ENCODE results near the gene CHST8.
"Not testable (repeated sequence)": the region's sequence is repeated elsewhere in the genome, so short reads cannot be mapped to it uniquely, and the experiment has no call there.

The CHST8 gene

DNA sequence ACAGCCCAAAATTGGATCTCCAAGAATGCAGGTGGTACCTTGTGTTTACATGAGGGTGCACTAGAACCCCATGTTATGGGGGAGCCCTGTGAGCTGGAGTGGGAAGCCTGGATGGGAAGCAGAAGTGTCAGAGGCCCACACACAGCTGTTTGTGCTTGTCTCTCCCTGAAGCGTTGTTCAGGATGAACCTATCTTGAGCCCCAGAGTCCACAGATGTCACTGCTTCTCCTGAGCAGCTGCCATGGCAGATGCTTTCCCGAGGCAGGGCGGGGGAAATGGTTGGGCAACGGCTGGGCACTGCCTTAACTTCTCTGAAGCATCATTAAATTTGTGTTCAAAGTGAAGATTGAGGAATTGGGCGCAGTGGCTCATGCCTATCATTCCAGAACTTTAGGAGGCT is 17.1 kb upstream of the CHST8 start:
- POLR2A ChIA-PET, result no interaction called here

DNA sequence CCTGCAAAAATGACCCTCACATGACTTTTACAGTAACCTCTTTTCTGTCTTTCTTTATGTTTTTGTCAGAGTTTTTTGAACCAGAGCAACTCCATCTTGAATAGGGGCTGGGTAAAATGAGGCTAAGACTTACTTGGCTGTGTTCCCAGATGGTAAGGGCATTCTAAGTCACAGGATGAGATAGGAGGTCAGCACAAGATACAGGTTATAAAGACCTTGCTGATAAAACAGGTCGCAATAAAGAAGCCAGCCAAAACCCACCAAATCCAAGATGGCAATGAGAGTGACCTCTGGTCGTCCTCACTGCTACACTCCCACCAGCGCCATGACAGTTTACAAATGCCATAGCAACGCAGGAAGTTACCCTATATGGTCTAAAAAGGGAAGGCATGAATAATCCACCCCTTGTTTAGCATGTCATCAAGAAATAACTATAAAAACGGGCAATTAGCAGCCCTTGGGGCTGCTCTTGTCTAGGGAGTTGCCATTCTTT is 15.9 kb upstream of the CHST8 start:
- DNase-seq (ENCODE audit: extremely low spot score); POLR2A ChIA-PET; CTCF ChIA-PET: not testable (repeated sequence)

More for the DNA sequence above, 17.1 kb upstream of the CHST8 start:
- no peak for TF ChIP-seq LEF1 (IDR thresholded peaks at IDR 0.05; ENCODE audit: borderline replicate concordance)
- TF ChIP-seq L3MBTL2 (conservative IDR thresholded peaks at IDR 0.05), result no peak
- TF ChIP-seq HDGF (IDR thresholded peaks at IDR 0.05; ENCODE audit: borderline replicate concordance), result no peak
- no peak for TF ChIP-seq ARNT (IDR thresholded peaks at IDR 0.05)
- TF ChIP-seq ZNF384 (IDR thresholded peaks at IDR 0.05), result no peak
- TF ChIP-seq SP1 (IDR thresholded peaks at IDR 0.05), result no peak
- no peak for TF ChIP-seq SUZ12 (IDR thresholded peaks at IDR 0.05)
- TF ChIP-seq BHLHE40 (IDR thresholded peaks at IDR 0.05; ENCODE audit: borderline replicate concordance), result no peak
- no peak for TF ChIP-seq CTBP1 (IDR thresholded peaks at IDR 0.05; ENCODE audit: borderline replicate concordance)
- TF ChIP-seq TARDBP (IDR thresholded peaks at IDR 0.05), result no peak
- TF ChIP-seq FOXA1 (IDR thresholded peaks at IDR 0.05), result no peak
- TF ChIP-seq, protein P1, sequence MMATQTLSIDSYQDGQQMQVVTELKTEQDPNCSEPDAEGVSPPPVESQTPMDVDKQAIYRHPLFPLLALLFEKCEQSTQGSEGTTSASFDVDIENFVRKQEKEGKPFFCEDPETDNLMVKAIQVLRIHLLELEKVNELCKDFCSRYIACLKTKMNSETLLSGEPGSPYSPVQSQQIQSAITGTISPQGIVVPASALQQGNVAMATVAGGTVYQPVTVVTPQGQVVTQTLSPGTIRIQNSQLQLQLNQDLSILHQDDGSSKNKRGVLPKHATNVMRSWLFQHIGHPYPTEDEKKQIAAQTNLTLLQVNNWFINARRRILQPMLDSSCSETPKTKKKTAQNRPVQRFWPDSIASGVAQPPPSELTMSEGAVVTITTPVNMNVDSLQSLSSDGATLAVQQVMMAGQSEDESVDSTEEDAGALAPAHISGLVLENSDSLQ (IDR thresholded peaks at IDR 0.05), result no peak
- CTCF ChIA-PET, result no interaction called here
- no peak for DNase-seq (ENCODE audit: extremely low spot score)

DNA sequence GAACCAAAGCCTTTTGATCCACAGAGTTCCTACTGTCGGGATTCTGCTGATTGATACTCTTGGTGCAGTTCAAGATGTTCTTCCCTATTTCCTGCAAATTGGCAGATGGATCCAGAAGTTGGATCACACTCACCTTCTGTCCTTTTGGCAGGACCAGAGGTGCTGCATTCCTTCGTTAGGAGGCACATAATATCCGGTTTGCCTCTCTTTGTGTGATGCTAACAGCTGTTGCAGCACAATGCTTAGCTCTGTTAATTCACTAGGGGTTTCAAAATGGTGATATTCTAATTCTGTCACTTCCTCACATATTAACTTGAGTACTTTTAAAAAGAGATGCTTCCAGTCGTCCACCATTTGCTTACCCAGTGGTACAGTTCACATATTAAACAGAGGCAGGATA is 15.2 kb upstream of the CHST8 start:
- DNase-seq (ENCODE audit: extremely low spot score), result no peak
- TF ChIP-seq ELF4 (IDR thresholded peaks at IDR 0.05), result no peak
- TF ChIP-seq, protein P1 (IDR thresholded peaks at IDR 0.05), result no peak
- TF ChIP-seq ARNT (IDR thresholded peaks at IDR 0.05), result no peak
- no peak for TF ChIP-seq ZNF384 (IDR thresholded peaks at IDR 0.05)
- no peak for TF ChIP-seq FOXM1 (IDR thresholded peaks at IDR 0.05; ENCODE audit: borderline replicate concordance)
- no peak for TF ChIP-seq LEF1 (IDR thresholded peaks at IDR 0.05; ENCODE audit: borderline replicate concordance)
- TF ChIP-seq HDGF (IDR thresholded peaks at IDR 0.05; ENCODE audit: borderline replicate concordance), result no peak
- TF ChIP-seq TARDBP (IDR thresholded peaks at IDR 0.05), result no peak
- no peak for TF ChIP-seq BHLHE40 (IDR thresholded peaks at IDR 0.05; ENCODE audit: borderline replicate concordance)
- no peak for TF ChIP-seq CTBP1 (IDR thresholded peaks at IDR 0.05; ENCODE audit: borderline replicate concordance)
- no peak for TF ChIP-seq NFRKB (IDR thresholded peaks at IDR 0.05)
- no peak for TF ChIP-seq L3MBTL2 (conservative IDR thresholded peaks at IDR 0.05)
- no peak for TF ChIP-seq FOXK2 (IDR thresholded peaks at IDR 0.05)
- no peak for TF ChIP-seq FOXA1 (IDR thresholded peaks at IDR 0.05)
- TF ChIP-seq SUZ12 (IDR thresholded peaks at IDR 0.05), result no peak
- no peak for TF ChIP-seq SP1 (IDR thresholded peaks at IDR 0.05)
- POLR2A ChIA-PET, result no interaction called here
- CTCF ChIA-PET, result no interaction called here

DNA sequence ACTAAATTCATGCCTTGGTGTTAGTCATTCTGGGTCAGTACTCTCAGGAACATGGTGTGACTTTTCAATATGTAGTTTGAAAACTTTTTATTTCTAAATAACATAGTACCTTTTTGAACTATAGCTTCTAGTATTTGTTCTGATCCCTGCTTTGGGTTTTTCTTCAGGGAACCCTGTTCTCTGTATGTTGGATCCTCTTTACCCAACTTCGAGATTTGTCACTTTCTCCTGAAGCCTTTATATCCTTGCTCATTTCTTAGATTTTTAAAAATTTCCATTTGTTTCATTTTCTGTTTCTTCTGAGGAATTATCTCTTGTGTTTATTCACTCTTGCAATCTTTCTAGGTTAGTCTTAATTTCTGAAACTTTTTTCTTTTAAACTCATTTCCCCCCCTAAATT is 12.4 kb upstream of the CHST8 start:
- CTCF ChIA-PET, result no interaction called here
- no peak for DNase-seq (ENCODE audit: extremely low spot score)
- POLR2A ChIA-PET, result no interaction called here
- no peak for TF ChIP-seq FOXK2 (IDR thresholded peaks at IDR 0.05)
- no peak for TF ChIP-seq HDGF (IDR thresholded peaks at IDR 0.05; ENCODE audit: borderline replicate concordance)
- TF ChIP-seq SP1 (IDR thresholded peaks at IDR 0.05), result no peak
- TF ChIP-seq ARNT (IDR thresholded peaks at IDR 0.05), result no peak
- no peak for TF ChIP-seq FOXA1 (IDR thresholded peaks at IDR 0.05)
- no peak for TF ChIP-seq NFRKB (IDR thresholded peaks at IDR 0.05)
- no peak for TF ChIP-seq SUZ12 (IDR thresholded peaks at IDR 0.05)
- TF ChIP-seq, protein P1 (IDR thresholded peaks at IDR 0.05), result no peak
- TF ChIP-seq FOXM1 (IDR thresholded peaks at IDR 0.05; ENCODE audit: borderline replicate concordance), result no peak
- TF ChIP-seq TARDBP (IDR thresholded peaks at IDR 0.05), result no peak
- TF ChIP-seq L3MBTL2 (conservative IDR thresholded peaks at IDR 0.05), result no peak
- no peak for TF ChIP-seq ZNF384 (IDR thresholded peaks at IDR 0.05)
- TF ChIP-seq BHLHE40 (IDR thresholded peaks at IDR 0.05; ENCODE audit: borderline replicate concordance), result no peak

DNA sequence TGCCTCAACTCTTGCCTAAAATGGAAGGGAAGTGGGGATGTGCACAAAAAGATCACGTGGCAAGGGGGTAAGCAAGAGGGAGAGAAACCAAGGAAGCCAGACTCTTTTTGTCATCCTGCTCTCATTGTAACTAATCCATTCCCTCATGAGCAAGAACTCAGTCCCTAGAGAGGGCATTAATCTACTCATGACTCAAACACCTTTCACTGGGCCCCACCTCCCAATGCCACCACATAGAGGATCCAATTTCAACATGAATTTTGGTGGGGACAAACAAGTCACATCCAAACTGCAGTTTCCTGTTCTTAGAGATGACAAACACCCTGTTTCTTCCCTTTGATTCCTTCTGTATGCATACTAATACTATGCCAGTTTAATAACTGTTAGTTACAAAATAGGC is 11.2 kb upstream of the CHST8 start:
- no peak for DNase-seq (ENCODE audit: extremely low spot score)
- TF ChIP-seq L3MBTL2 (conservative IDR thresholded peaks at IDR 0.05), result no peak
- TF ChIP-seq, protein P1 (IDR thresholded peaks at IDR 0.05), result no peak
- ChIA-PET POLR2A (no interaction called here), CTCF (no interaction called here)

DNA sequence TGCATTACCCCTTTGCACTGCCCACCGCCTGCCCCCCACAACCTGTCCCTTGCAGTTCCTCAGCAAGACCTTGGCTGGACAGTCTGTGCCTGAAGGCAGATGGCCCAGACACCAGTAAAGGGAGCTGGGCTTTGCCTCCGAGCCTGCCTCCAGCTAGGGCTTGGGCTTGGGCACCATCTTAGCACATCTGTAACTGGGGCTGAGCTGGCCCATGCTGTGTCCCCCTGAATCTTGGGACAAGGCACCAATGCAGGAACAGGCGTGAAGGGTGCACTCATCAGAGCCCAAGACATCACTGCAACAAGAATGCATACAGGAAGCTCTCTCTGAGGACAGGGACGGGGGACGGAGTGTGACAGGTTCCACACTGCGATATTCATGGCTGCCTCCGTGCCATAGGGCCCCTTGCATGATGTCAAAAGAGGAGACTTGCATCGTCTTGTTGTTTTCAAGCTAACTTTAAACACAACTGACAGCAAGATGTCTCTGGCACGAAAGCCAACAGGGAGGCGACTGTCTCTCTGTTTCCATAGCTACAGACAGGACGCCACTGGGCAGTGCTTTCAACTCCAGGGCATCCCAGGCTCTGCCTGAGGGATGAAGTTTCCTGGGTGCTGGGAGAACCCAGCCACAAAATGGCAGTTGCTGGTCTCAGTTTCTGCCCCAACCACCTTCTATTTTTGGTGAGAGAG is 8.7 kb upstream of the CHST8 start:
- no peak for DNase-seq (ENCODE audit: extremely low spot score)
- TF ChIP-seq TARDBP (IDR thresholded peaks at IDR 0.05), result no peak
- no peak for TF ChIP-seq CTBP1 (IDR thresholded peaks at IDR 0.05; ENCODE audit: borderline replicate concordance)
- TF ChIP-seq NFRKB (IDR thresholded peaks at IDR 0.05), result no peak
- CTCF ChIA-PET, result interaction anchor here (0.9 kb wide), 1 partner anchor 181 kb away, joined by 3 read pairs; no protein-coding TSS in a partner anchor
- POLR2A ChIA-PET, result no interaction called here
